ENCODE data around the gene CERKL. TPM values are rescaled to one million over a fixed set of nuclear protein-coding genes. Genes with fewer than 3 reads are reported as not detected.

CERKL gene, protein sequence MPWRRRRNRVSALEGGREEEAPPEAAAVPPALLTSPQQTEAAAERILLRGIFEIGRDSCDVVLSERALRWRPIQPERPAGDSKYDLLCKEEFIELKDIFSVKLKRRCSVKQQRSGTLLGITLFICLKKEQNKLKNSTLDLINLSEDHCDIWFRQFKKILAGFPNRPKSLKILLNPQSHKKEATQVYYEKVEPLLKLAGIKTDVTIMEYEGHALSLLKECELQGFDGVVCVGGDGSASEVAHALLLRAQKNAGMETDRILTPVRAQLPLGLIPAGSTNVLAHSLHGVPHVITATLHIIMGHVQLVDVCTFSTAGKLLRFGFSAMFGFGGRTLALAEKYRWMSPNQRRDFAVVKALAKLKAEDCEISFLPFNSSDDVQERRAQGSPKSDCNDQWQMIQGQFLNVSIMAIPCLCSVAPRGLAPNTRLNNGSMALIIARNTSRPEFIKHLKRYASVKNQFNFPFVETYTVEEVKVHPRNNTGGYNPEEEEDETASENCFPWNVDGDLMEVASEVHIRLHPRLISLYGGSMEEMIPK
- total RNA-seq (2011; cell fraction: chromatin; rRNA removed; ENCODE audit: low replicate concordance): not detected in 2 replicates
- total RNA-seq (2011; cell fraction: nucleolus; rRNA removed): not detected in 2 replicates
- total RNA-seq (2011; cell fraction: nucleoplasm; rRNA removed): not detected in 2 replicates
- total RNA-seq (2014; rRNA removed) (not detected in 2 replicates), total RNA-seq (2014; rRNA removed; fragmentation: Illumina TruSeq; extraction: Trizol) (not detected in 2 replicates), total RNA-seq (2015; rRNA removed; fragmentation: Illumina TruSeq; extraction: Trizol) (not detected in 2 replicates), total RNA-seq (2021) (not detected in 2 replicates), polyA plus RNA-seq (2011; rRNA removed) (not detected in 2 replicates), polyA plus RNA-seq (2014; fragmentation: Illumina TruSeq; extraction: Trizol) (not detected in 2 replicates), polyA plus RNA-seq (2014; fragmentation: Nextera tagmentation; extraction: Ambion mirVana) (under 1 TPM; 0.04 to 0.08 TPM), polyA plus RNA-seq (2014; rRNA removed) (not detected in 2 replicates), polyA minus RNA-seq (2011; rRNA and poly(A)+ RNA removed) (not detected in 2 replicates), Bru-seq, nascent RNA (percentile 1 among the genes with signal in this experiment), BruChase-seq, experiment 1, labeled RNA remaining after a 2-hour chase (not detected), BruChase-seq, experiment 2, labeled RNA remaining after a 6-hour chase (not detected)
- polyA plus RNA-seq (2011; cell fraction: cytosol; rRNA removed): not detected in 2 replicates
- polyA plus RNA-seq (2011; cell fraction: nucleus; rRNA removed): not detected in 2 replicates
- 0.04 and 0.10 TPM in 2 replicates for polyA plus RNA-seq (2012)
- polyA minus RNA-seq (2011; cell fraction: cytosol; rRNA and poly(A)+ RNA removed): not detected in 2 replicates
- not detected in 2 replicates for polyA minus RNA-seq (2011; cell fraction: nucleus; rRNA and poly(A)+ RNA removed)
- long read RNA-seq, experiment 1: 0 reads
- long read RNA-seq, experiment 2: 0 reads
- long read RNA-seq, experiment 3: 0 reads

DNA sequence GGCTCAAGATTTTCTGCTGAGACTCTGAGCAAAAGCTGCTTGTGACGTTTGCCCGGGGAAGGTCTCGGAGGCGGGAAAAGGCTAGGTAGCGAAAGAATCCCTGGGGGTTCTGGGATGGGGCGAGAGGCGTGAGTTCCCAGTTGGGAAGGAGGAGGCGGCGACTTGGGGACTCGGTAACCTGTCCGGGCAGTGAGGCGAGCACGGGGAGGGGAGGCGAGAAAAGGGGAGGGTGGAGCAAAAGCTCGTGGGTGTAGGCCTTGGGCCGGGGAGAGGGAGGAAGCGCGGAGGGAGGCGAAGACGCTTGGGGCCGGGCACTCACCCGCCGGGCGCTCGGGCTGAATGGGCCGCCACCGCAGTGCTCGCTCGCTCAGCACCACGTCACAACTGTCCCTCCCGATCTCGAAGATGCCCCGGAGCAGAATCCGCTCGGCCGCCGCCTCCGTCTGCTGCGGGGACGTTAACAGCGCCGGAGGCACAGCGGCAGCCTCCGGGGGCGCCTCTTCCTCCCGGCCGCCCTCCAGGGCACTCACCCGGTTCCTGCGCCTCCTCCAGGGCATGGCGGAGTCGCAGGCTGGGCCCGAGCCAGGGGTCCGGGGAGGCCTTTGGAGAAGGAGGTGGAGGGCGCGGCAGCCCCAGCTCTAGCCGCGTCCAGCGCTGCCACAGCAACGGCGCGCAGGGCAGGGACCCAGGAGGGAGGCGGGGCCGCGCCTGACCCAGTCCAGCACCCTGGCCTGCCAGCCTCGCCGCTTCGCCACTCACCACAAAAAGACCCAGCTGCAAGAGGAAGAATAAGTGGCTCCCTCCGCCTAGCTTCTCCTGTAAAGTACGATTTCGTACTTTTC lies at the start of gene CERKL:
TSS of gene CERKL (minus strand) at position 656 of the 842 bp plus-strand sequence. CDS start at position 557, 99 bp downstream.
- BruUV-seq (replicated peaks): no TSS peak
- Histone ChIP-seq H3K4me3 (no peak within 1 kb of the TSS), H2AFZ (ENCODE audit: low read depth, low read length) (no peak within 1 kb of the TSS), H3K4me2 (ENCODE audit: insufficient read depth, low read length) (no peak within 1 kb of the TSS), H4K20me1 (replicated peaks; ENCODE audit: control insufficient read depth, insufficient read depth, low read length) (no peaks in the 10 kb centered on the region), H3K9me1 (ENCODE audit: control insufficient read depth, insufficient read depth, low read length) (no peaks in the 10 kb centered on the region), H3K36me3 (ENCODE audit: control insufficient read depth, insufficient read depth, low read length) (no peaks in the 10 kb centered on the region), H3K27me3 (ENCODE audit: control insufficient read depth in 2 of 2, insufficient read depth in 2 of 2, low read length in 2 of 2) (peaks cover 0 to 10% of the 10 kb centered on the region in 2 experiments; a peak in 2 of 5 replicates), H3K9ac (ENCODE audit: insufficient read depth in 1 of 2, low read depth in 2 of 2, low read length in 2 of 2) (no peak within 1 kb of the TSS), H3K9me3 (replicated peaks; ENCODE audit: control insufficient read depth, insufficient read depth, low read depth, low read length) (no peaks in the 10 kb centered on the region), H3K79me2 (ENCODE audit: control insufficient read depth, insufficient read depth, low read length) (no peaks in the 10 kb centered on the region), H3K4me1 (replicated peaks in 1 of 2; ENCODE audit: control insufficient read depth in 2 of 2, insufficient read depth in 2 of 2, low read length in 2 of 2) (peaks cover 0 to 8% of the 10 kb centered on the region in 2 experiments; a peak in 1 of 5 replicates), H3K27ac (ENCODE audit: extremely low read depth, low read depth, low read length) (no peak within 1 kb of the TSS)
- DNase-seq (ENCODE audit: extremely low read depth in 1 of 4, low spot score in 3 of 4) (no peak), ATAC-seq (peak; percentile 74), FAIRE-seq (no peak)
- WGBS (ENCODE audit: insufficient coverage, low coverage, missing lambda C conversion rate): 3% methylated on average over 59 of the region's 70 CpGs
- CTCF ChIA-PET (ENCODE audit: low intra/inter-chr PET ratio): no interaction called here
- intact Hi-C loops (cut with micrococcal nuclease) (no loop called here), in situ Hi-C loops (cut with MboI) (no loop called here)
- POLR2A ChIA-PET: no interaction called here
- TF ChIP-seq CTCF (IDR thresholded peaks at IDR 0.05 in 2 of 3, conservative IDR thresholded peaks at IDR 0.05 in 1 of 3; ENCODE audit: insufficient read depth in 2 of 3, low read depth in 1 of 3, low read length in 3 of 3): 0 out of 6 replicates have a peak, but pooled peaks of 1 of the 3 experiments have one; percentile 6
- TF ChIP-seq ZFP36 (IDR thresholded peaks at IDR 0.05; ENCODE audit: low read depth, low read length, partially characterized antibody): peak; percentile 50
- TF ChIP-seq, protein P1, sequence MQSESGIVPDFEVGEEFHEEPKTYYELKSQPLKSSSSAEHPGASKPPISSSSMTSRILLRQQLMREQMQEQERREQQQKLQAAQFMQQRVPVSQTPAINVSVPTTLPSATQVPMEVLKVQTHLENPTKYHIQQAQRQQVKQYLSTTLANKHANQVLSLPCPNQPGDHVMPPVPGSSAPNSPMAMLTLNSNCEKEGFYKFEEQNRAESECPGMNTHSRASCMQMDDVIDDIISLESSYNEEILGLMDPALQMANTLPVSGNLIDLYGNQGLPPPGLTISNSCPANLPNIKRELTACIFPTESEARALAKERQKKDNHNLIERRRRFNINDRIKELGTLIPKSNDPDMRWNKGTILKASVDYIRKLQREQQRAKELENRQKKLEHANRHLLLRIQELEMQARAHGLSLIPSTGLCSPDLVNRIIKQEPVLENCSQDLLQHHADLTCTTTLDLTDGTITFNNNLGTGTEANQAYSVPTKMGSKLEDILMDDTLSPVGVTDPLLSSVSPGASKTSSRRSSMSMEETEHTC (IDR thresholded peaks at IDR 0.05): no peak

All from K562 (cell line).